Dedifferentiated amniotic fluid mesenchymal stem cell (primary cell): Measurements from ENCODE around the gene TNFRSF4.

Experiments used
- DNase-seq: peaks from one replicate; pipeline ENCODE4 v3.0.0-alpha.2; 2016; ENCODE audit errors: extremely low spot score

TNFRSF4 gene

DNA sequence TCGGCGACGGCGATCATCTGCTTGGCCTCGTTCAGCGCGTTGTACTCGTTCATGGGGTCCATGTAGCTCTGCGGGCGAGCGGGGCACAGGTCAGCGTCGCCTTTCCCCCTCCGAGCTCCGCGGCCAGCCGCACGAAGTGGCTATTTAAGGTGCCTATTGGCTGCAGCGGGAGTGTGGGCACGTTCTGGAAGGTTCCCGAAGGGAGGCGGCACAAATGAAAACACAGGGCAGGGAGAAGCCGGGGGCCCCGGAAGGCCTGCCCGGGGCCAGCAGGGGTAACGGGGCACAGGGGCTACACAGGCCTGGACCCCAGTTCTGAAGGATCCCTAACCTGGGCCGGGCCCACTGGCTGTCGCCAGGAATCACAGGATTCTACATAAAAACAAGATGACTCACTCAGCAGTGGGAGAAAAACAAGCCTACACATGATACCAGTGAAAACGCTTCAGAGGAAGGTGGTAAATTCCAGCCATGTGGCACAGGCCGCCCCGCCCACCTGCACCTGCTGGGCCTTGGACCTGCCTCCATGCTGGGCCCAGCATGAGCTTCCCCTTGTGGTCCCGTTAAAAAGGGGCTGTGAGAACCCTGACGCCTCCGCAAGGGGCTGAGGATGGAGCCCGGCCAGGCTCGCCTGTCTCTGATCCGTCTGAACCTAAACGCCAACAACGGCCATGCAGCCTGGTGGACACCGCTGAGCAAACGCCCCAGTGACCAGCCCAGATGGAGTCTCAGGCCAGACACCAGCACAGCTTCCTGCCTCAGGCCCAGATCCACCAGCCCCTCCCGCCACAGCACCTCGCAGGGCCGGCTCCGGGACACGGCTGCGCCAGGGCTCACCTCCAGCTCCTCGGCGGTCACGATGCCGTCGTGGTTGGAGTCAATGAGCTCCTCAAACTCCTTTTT is 3.9 kb upstream of the TNFRSF4 start:
- no peak for DNase-seq

DNA sequence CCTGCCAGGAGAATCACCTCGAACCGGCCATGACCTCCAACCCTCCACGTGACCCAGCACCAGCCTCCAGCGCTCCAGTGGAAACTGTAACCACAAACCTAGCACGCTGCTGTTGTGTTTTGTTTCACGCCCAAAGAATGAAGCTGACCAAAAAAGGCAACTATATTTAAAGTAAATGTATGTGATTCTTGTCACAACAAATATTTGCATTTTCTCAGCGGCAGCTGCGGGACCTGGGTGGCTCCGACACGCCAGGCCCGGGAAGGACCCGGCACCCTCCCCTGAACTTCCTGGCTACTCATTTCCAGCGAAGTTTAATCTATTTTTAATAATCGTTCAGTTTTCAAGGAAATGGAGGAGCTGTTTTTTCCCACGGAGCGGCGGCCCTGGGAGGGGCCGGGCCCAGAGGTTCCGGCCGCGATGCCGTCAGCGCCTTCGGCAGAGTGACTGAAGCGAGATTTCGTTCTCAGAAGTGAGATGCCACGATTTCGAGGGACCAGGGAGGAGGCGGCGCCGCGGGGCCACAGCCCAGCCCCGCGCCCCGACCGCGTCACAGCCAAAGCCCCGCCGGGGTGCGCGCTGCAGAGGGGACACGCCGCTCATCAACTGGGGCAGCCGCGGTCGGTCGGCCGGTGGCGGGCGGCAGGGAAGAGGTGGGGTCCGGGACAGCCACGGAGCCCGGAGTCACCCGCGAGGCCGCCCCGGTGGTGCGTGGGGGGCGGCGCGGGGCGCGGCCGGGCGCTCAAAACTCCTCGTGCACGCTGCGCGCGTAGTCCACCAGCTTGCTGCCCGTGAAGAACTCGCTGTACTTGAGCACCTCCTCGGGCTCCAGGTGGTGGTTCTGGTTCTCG is 3.0 kb upstream of the TNFRSF4 start:
- DNase-seq, result no peak

DNA sequence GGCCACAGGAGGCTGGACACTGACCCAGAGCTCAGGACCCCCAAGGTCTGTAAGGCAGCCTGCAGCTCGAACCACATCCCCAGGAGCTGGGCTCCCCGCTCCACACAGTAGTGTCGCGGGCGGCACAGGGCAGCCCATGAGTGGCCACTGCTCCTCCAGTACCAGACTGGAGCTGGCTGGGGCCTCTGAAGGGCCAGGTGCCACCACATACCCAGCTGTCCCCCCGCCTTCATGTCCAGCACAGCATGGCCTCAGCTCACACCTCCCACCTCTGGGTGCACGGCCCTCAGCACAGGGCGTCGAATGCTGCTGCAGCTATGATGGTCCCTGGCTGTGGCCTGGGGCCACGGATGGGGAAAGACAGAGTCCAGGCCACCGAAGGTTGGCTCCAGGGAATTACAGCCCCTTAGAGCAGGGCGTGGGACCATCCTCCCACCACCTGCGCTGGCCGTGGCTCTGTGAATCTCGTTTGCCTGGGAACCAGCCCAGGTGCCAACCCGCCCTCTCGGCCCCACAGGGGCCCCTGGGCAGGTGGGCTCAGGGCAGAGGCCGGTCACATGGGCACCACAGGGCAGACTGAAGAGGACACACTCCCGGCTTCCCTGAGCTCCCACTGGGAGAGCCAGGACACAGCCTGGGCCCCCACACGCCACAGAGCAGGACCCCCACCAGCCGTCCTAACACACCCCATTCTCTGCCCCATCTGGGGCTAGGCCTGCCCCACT is 2.1 kb upstream of the TNFRSF4 start:
- no peak for DNase-seq

DNA sequence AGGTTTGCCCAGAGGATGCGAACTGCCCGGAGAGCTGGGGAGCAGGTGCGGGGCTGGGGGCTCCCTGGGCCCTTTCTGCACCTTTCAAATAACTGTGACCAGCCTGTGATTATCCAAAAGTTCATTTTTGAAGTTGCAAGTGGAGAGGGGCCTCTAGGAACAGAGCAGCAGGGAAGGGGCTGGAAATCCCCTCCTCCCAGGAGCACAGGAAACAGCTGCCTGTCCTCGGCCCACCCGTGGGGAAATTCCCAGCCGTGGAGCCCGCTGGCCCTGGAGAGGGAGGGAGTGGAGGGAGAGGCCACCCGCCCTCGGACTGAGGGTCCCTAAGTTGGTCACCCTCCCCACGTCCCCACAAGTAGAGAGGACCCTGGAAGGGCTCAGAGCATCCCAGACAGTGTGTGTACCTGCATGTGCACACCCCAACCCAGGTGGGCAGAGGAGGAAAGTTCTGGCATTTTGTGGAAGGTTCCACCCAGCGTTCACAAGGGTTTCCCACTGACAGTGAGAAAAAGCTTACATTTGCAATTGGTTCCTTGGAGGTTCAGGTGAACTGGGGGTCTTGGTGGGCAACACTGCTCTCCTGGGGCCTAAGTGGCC is 1.2 kb upstream of the TNFRSF4 start:
- no peak for DNase-seq

DNA sequence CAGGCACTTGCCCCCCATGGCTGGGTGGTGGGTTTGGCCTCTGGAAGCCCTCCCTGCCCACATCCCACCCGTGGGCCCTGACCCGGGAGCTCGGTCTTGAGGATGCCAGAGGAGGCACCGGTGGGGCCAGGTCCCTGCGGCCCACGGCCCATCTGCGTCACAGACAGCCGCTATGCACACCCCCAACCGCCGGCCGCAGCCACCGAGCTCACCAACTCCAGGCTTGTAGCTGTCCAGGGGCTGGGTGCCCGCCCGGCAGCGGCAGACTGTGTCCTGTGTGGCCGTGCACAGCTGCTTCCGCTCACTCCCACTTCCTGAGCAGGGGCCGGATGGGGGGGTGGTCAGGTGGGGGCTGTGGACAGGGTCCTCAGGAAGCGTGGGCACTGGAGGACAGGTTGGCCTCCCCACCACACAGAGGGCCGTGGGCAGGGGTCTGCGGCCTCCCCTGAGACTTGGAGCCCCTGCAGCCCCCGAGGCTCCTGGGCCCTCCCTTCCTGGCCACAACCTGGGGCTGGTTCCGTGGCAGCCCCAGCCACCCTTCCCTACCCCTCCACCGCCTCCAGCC is 1.1 kb downstream of the TNFRSF4 start:
- no peak for DNase-seq

DNA sequence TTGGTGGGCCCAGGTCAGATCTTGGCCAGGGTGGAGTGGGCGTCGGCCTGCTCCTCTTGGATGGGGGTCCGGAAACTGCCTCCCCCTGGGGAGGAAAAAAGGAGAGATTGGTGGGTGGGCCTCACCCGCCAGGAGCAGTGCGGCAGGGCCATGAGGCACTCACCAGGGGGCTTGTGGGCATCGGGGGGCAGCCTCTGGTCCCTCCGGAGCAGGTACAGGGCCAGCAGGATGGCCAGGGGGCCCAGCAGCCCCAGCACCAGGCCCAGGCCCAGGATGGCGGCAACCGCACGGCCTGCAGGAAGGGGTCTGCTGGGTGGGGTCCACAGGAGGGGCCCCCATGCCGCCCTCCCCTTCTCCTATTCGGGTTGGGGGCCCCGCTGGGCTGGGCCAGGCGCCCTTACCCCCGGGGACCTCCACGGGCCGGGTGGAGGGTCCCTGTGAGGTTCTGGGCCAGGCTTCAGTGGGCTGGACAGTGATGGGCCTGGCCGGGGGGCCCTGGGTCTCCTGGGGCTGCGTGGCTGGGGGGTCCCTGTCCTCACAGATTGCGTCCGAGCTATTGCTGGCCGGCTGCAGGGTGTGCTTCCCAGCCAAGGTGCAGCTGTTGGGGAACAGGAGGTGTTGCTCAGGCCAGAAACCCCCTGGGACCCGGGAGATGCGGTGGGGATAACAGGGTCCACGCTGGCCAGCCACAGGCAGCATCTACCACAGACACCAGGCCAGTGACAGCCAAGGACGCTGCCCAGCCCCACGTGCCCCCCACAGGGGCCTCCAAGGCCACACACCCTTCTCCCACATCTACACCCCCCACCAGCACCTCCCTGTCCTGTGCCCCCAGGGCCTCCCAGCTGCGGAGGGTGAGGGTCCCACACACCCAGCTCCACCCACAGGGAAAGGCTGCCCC is 2.2 kb downstream of the TNFRSF4 start:
- no peak for DNase-seq

DNA sequence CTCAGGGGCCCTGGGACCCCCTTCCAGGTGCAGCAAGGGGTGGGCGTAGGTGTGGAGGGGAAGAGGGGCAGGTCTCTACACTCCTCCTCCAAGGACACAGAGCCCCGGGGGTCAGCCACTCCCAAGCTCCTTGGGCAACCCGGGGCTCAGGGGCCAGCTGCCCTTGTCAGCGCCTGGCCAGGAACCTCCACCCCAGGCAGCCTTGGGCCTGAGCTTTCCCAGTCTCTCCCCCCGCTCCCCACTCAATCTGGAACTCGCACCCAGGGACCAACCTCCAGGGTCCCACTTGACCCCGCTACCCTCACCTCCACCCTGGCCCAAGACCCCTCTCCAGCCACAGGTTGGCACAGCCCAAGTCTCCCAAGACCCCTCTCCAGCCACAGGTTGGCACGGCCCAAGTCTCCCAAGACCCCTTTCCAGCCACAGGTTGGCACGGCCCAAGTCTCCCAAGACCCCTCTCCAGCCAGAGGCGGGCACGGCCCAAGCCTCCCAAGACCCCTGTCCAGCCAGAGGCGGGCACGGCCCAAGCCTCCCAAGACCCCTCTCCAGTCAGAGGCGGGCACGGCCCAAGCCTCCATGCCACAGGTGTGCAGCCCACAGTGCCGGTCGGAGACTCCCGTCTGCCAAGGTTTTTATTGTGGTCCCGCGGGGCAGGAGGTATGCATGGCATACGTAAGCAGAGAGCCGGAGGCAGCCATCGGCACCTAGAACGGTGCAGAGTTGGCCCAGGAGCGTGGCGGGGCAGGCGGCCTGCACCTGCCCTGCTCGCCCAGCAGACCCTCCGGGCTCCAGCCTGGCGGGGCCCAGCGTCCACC is 3.0 kb downstream of the TNFRSF4 start:
- no peak for DNase-seq

DNA sequence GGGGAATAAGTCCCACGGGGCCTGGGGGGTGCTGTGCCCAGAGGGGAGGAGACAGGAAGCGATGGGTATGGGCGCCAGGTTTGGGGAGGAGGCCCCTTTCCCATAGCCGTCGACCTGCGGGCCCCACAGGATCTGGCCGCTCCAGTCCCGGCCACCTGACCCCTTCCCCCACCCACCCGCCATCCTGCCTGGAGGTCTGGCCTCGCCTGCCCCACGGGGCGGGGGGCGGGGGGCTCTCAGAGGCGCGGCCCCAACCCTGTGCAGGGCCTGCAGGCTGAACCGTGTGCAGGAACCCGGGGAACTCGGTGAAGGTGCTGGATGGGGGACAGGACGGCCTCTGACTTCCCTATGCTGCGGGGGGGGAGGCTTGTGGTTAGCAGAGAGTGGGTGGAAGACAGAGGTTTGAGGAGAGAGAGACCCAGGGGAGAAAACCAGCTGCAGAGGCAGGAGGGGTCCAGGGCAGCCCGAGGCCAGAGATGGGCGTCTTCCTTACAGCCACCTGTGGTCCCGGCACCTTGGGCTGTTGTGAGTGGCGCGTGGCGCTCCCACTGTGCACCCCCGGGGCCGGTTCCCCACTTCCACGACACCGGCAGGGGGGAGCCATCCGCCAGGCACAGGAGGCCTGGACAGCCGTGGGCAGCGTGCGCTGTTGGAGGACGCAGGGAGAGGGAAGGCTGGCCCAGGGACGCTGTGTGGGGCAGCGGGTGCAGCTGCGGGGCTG is 5.1 kb downstream of the TNFRSF4 start:
- DNase-seq, result no peak

DNA sequence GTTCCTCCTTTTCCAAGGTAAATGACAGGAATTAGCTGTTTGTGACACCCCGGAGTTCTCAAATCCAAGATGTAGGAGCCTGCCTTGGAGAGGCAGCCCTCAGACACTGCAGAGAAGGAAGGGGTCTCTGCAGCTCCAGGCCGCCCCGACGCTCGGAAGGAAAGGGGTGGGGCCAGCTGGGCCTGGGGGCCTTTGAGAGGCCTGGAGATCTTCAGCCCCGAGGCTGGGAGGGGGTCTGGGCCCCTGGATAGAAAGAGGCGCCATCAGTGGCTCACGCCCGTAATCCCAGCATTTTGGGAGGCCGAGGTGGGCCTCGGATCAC is 6.4 kb downstream of the TNFRSF4 start:
- no peak for DNase-seq

DNA sequence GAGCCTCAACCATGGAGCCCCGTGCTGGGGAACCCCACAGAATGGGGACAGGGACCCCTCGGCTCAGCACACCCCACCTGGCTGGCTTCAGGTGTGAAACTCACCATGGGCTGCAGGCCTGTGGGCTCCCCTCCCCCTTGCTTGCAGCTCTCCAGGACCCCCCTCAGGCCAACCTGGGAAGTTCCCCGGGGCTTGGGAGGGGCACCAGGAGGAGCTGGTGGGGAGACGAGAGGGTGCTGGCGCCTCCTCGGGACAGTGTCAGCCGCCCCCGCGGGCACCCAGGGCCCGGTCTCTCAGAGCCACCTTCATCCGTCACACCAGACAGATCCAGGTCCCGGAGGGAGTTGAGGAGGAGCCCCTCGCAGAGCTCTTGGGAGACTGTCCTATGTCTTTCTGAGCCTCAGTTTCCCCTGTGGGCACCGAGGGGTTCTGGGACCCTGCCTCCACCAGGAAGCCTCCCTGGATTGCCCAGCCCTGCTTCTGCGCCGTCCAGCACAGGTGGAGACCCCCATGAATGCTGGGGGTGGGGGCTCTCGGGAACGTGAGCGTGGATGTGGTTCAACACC is 6.9 kb downstream of the TNFRSF4 start:
- no peak for DNase-seq

DNA sequence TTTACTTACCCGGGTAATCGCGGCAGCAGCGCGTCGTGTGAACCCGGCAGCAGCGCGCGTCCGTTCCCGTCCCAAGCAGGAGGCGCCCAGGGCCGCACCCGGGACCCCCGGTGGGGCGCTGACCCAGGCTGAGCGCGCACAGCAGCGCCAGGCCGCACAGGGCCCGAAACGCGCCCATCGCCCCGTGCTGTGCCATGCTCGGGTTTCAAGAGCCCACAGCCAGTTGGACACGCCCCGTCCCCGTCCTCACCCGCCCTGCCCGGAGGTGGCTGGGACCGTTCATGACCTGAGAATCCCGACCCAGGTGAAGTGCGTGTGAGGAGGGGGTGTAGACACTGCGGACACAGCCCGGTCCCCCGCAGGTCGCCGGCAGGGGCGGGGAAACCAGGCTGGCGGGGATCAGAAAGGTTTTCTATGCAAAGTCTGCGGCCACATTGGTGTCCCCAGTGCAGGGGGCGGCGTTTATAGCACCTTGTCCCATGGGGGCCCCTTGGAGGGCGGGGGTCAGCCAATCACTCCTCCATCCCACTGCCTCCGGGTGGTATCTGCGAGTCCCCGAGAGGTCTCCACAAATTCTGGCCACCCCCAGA is 7.5 kb downstream of the TNFRSF4 start, which contains the start of gene TNFRSF18:
TNFRSF18 (minus strand) TSS at position 217 of the 590 bp plus-strand sequence; CDS start at position 196, 21 bp downstream.
- no peak for DNase-seq

DNA sequence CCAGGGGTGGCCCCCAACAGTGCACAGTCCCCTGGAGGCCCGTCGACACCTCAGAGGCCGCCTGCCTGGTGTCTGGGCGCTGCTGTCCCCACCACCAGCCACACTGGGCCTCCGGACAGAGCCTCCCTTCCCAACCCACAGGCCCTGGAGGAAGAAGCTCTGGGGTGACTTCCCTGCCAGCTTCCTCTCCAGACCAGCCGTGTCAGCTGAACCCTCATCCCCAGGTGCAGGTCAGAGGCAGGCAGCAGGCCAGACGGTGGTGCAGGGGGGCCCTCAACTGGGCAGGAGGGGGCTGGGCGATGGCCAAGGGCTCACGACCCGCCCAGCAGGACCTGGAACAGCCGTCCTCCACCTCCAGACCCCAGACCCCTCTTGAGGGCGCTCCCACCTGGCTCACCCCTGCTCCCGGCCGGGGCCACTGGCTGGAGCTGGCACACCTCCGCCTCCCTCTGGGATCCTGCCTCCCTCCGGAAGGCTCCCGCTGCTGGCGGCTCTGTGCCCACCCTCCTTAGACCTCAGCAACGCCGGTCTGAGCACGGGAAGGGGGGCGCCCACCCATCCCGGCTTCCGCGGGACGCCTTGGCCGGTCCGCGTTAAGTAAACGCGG is 8.1 kb downstream of the TNFRSF4 start:
- no peak for DNase-seq

DNA sequence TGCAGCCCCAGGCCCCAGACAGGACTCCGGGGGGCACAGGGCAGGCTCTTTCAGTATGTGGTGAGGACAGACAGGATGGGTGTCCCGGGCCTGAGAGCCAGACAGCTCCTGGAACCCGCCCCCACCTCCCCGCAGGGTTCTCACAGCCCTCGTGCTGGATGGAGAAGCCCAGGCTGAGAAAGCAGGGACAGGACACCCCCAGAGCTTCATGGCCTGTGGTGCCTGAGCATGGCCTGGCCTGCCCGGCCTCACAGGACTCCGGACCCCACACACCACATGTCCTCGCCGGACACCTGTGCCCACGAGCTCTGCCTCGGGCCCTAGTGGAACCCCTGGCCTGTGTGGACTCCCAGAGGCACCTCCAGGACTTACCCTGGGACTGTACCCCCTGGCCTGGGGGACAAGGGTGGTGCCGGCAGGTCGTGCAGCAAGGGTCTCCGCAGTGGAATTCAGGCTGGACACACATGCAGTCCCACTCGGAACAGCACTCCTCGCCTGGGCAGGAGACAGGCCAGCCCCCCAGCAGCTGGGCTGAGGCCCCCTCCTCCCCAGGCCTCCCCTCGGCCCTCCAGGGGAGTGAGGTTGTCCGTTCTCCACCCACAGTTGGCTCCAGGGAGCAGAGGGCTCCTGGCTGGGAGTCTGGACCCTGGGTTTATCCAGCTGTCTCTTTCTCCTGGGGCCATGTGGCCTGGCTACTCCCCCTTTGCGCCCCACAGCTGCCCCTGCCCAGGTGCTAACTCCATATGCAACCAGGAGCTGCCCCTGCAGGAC is 8.8 kb downstream of the TNFRSF4 start:
- no peak for DNase-seq

DNA sequence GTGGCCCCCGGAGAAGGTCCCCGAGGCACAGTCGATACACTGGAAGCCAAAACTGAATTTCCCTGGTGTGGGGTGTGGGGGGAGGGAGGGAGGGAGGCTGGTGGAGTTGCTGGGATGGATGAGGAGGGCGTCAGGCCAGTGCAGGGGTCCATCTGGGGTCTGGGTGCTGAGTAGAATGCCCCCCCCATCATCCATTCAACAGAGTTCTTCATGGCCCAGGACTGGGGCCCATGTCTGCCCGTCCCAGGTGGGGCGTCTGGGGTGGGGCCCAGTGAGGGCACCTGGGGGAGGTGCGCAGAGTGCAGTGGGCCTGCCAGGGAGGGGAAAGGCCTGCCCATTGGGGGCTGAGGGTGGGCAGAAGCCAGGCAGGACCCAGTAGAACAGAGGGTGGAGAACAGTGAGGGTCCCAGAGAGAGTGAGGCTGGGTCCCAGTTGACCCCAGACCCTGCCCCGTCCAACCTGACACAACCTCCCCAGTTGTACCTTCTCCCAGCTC is 9.5 kb downstream of the TNFRSF4 start:
- no peak for DNase-seq

DNA sequence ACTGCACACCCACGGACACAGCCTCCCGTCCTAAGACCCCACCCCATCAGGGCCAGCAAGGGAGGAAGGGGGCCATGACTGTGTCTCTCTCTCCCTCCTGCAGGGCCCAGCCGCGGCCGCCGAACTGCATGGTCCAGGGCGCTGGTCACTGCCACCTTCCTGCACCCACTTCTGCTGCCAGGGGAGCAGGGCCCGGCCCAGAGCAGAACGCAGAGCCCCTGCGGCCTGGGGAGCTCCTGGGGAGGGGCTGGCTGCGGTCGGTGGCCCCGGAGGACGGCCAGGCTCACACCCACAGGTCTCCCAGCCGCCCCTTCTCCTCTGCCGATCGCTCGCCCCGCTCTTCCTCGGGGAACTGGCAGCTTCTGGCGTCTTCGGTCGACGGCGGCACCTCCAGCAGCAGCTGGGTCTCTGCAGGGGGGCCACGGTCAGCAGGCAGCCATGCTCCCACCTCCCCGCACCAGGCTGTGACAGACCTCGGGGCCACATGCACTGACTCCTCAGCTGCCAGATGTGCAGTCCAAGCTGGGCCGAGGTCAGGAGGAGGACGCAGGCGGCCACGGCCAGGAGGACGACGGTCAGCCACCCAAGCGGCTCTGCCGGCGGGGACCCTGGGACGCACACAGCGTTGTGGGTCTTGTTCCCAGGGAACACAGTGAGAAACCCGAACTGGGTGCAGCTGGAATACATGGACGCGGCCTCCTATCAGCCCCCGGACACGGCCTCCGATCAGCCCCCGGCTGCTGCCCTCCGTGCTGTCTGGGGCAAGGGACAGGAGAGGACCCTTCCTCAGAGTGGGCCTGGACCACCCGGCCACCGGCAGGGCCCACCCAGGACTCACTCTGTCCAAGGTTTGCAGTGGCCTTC is 10.2 kb downstream of the TNFRSF4 start:
- DNase-seq, result no peak
